Uterus (tissue), 2 donors: Measurements from ENCODE around the gene ACOT13.

Experiments
- CTCF ChIP-seq, 4 experiments: fragments of 200-600 bp in 2 of 4; fragments of 450-650 bp in 2 of 4; sonication (generic) in 2 of 4; IDR thresholded peaks; one replicate each; pipeline ENCODE4 v1.5.1; 2016 to 2019; ENCODE audit warnings: antibody characterized with exemption in 4 of 4, mild to moderate bottlenecking in 2 of 4, moderate library complexity in 1 of 4
- POLR2A ChIP-seq, 2 donors: fragments of 450-650 bp; IDR thresholded peaks; one replicate each; pipeline ENCODE4 v1.6.1; 2016; ENCODE audit warnings: antibody characterized with exemption in 2 of 2, mild to moderate bottlenecking in 1 of 2, moderate library complexity in 1 of 2

- no peak for TF ChIP-seq POLR2A (IDR thresholded peaks at IDR 0.05)
- TF ChIP-seq CTCF (IDR thresholded peaks at IDR 0.05), result no peak
Measured at GRCh38 chr6:24640166-24640565, 26.7 kb upstream of the ACOT13 start.
